Sigmoid colon (tissue), 4 donors: ENCODE data around the gene ZNF335.

Experiments used
- POLR2A ChIP-seq, 2 donors: fragments of 450-650 bp; IDR thresholded peaks; one replicate each; pipeline ENCODE4 v1.6.1; 2016; ENCODE audit warnings: antibody characterized with exemption in 2 of 2, mild to moderate bottlenecking in 2 of 2, moderate library complexity in 2 of 2
- POLR2AphosphoS5 ChIP-seq, 4 donors: sonication (generic); formaldehyde crosslinking; IDR thresholded peaks; one replicate each; pipeline ENCODE4 v1.6.1; 2017; ENCODE audit warnings: antibody characterized with exemption in 4 of 4
- TF ChIP-seq, protein P1 (sequence below), 4 experiments: fragments of 450-650 bp in 3 of 4; fragments of 200-600 bp in 1 of 4; IDR thresholded peaks; one replicate each; pipeline ENCODE4 v1.5.1; 2016 to 2019; ENCODE audit warnings: antibody characterized with exemption in 4 of 4, mild to moderate bottlenecking in 3 of 4, moderate library complexity in 2 of 4

DNA sequence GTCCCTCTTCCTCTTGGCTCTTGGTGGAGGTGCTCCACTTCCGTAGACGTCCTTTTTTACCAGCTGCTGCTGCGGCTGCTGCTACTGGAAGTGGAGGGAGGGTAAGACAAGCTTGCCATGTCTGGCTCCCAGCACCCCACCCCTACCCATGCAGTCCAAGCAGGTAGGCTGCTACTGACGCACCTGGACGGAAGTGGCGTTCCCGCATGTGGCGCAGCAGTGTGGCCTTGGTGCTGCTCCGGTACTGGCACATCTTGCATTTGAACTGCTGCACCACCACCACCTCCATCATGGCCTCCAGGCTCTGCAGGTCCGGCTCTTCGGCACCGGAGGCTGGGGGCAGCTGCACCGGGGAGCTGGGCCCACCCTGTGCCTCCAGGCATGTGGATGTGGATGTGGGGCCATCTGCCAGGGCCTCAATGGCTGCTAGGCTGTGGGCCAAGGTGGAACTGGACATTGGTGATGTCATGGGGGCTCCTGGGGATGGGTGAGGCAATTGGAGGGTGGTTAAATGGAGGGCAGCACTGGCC lies 4.4 kb downstream of the ZNF335 start:
- TF ChIP-seq POLR2A (IDR thresholded peaks at IDR 0.05) (no peak), POLR2AphosphoS5 (IDR thresholded peaks at IDR 0.05) (no peak)
- TF ChIP-seq, protein P1, sequence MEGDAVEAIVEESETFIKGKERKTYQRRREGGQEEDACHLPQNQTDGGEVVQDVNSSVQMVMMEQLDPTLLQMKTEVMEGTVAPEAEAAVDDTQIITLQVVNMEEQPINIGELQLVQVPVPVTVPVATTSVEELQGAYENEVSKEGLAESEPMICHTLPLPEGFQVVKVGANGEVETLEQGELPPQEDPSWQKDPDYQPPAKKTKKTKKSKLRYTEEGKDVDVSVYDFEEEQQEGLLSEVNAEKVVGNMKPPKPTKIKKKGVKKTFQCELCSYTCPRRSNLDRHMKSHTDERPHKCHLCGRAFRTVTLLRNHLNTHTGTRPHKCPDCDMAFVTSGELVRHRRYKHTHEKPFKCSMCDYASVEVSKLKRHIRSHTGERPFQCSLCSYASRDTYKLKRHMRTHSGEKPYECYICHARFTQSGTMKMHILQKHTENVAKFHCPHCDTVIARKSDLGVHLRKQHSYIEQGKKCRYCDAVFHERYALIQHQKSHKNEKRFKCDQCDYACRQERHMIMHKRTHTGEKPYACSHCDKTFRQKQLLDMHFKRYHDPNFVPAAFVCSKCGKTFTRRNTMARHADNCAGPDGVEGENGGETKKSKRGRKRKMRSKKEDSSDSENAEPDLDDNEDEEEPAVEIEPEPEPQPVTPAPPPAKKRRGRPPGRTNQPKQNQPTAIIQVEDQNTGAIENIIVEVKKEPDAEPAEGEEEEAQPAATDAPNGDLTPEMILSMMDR (IDR thresholded peaks at IDR 0.05): no peak
